ENCODE results near the gene PTPRM.

DNA sequence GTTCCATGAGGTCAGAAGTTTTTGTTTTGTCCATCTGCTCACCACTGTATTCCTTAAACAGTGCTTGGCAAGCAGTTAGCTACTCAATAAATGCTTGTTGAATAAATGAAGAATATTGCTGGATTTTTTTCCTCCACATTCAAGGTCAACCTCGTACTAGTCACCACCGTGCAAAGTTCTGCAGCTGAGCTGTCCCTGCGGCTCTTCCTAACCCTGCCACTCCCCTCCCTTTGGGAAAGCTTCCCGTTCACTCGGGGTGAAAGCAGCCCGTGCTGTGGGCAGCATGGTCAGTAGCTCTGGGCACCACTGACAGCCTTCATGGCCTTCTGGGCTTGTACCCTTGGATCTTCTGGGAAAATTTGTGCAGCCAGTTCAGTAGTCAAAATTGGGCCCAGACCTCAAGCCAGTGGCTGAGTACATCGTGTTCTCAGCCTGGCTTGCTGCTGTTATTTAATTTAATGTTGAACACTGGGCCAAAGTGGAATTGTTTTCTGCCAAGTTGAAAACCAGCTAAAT, 572.8 kb downstream of the PTPRM start:
- TF ChIP-seq, protein P1, sequence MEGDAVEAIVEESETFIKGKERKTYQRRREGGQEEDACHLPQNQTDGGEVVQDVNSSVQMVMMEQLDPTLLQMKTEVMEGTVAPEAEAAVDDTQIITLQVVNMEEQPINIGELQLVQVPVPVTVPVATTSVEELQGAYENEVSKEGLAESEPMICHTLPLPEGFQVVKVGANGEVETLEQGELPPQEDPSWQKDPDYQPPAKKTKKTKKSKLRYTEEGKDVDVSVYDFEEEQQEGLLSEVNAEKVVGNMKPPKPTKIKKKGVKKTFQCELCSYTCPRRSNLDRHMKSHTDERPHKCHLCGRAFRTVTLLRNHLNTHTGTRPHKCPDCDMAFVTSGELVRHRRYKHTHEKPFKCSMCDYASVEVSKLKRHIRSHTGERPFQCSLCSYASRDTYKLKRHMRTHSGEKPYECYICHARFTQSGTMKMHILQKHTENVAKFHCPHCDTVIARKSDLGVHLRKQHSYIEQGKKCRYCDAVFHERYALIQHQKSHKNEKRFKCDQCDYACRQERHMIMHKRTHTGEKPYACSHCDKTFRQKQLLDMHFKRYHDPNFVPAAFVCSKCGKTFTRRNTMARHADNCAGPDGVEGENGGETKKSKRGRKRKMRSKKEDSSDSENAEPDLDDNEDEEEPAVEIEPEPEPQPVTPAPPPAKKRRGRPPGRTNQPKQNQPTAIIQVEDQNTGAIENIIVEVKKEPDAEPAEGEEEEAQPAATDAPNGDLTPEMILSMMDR (IDR thresholded peaks at IDR 0.05; ENCODE audit: extremely low read depth in 1 of 2, insufficient read depth in 1 of 2, low read depth in 1 of 2, low read length in 2 of 2): no peak
- TF ChIP-seq, protein P2, sequence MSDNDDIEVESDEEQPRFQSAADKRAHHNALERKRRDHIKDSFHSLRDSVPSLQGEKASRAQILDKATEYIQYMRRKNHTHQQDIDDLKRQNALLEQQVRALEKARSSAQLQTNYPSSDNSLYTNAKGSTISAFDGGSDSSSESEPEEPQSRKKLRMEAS (IDR thresholded peaks at IDR 0.05; ENCODE audit: insufficient read depth, insufficient read length): no peak
- no peak for TF ChIP-seq JUN (IDR thresholded peaks at IDR 0.05; ENCODE audit: borderline replicate concordance, insufficient read depth, insufficient read length, low read depth)
- no peak for TF ChIP-seq POLR2A (IDR thresholded peaks at IDR 0.05; ENCODE audit: low read depth, low read length)
- TF ChIP-seq POLR2AphosphoS5 (IDR thresholded peaks at IDR 0.05; ENCODE audit: insufficient read depth, low read depth, low read length): no peak

Data from endothelial cell of umbilical vein (primary cell).